ENCODE measurements around the gene MYO5B.

Gene MYO5B

DNA sequence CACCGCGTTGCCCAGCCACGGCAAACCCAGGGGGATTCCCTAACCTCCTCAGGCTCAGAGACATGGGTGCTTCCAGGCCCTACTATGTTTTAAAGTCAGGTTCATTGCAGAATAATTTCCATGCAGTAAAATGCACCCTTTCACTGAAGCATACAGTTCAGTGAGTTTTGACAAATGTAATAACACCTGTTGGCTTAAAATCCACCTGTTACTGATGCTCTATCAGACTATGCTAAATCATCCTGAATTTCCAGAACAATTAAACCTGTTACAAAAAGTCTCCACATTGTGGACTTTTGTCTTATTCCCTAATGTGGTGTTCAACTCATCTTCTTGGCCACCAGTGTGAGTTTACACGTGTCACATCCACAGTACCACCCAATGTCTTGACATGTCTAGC, 234.6 kb downstream of the MYO5B start:
- H4K20me1 ChIP-seq (ENCODE audit: insufficient read depth, low read length), result 0 out of 2 replicates have a peak, but pooled peaks cover 9% of the 10 kb centered on the region
- TF ChIP-seq, protein P1, sequence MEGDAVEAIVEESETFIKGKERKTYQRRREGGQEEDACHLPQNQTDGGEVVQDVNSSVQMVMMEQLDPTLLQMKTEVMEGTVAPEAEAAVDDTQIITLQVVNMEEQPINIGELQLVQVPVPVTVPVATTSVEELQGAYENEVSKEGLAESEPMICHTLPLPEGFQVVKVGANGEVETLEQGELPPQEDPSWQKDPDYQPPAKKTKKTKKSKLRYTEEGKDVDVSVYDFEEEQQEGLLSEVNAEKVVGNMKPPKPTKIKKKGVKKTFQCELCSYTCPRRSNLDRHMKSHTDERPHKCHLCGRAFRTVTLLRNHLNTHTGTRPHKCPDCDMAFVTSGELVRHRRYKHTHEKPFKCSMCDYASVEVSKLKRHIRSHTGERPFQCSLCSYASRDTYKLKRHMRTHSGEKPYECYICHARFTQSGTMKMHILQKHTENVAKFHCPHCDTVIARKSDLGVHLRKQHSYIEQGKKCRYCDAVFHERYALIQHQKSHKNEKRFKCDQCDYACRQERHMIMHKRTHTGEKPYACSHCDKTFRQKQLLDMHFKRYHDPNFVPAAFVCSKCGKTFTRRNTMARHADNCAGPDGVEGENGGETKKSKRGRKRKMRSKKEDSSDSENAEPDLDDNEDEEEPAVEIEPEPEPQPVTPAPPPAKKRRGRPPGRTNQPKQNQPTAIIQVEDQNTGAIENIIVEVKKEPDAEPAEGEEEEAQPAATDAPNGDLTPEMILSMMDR (IDR thresholded peaks at IDR 0.05; ENCODE audit: low read length), result no peak
- no peak for TF ChIP-seq EZH2 (optimal IDR thresholded peaks at IDR 0.05; ENCODE audit: low read depth, low read length)
- no peak for TF ChIP-seq EZH2phosphoT487 (IDR thresholded peaks at IDR 0.05; ENCODE audit: low read length)
- H3F3A ChIP-seq (ENCODE audit: insufficient read depth, low read length), result peaks cover 7% of the 10 kb centered on the region; the same call in 1 of the 2 replicates
- H3K36me3 ChIP-seq (replicated peaks; ENCODE audit: insufficient read depth, low read length), result no peaks in the 10 kb centered on the region
- no peak overlapping the region for H3K4me3 ChIP-seq (ENCODE audit: low read length)
- H3K9ac ChIP-seq (ENCODE audit: low read length), result no peak overlapping the region
- H3K9me2 ChIP-seq (replicated peaks; ENCODE audit: insufficient read depth, low read length), result no peaks in the 10 kb centered on the region
- DNase-seq, result no peak
- no peaks in the 10 kb centered on the region for H3K27me3 ChIP-seq (replicated peaks; ENCODE audit: insufficient read depth, low read length)
- no peaks in the 10 kb centered on the region for H3K9me3 ChIP-seq (replicated peaks; ENCODE audit: insufficient read depth, low read length)
- H3K4me2 ChIP-seq (ENCODE audit: low read depth, low read length), result no peak overlapping the region
- no peaks in the 10 kb centered on the region for H3K79me2 ChIP-seq (ENCODE audit: low read length)
- H3K4me1 ChIP-seq (ENCODE audit: low read length), result peaks cover 15% of the 10 kb centered on the region
- no peak overlapping the region for H2AFZ ChIP-seq (ENCODE audit: low read length)
- no peak overlapping the region for H3K27ac ChIP-seq (ENCODE audit: low read length)

DNA sequence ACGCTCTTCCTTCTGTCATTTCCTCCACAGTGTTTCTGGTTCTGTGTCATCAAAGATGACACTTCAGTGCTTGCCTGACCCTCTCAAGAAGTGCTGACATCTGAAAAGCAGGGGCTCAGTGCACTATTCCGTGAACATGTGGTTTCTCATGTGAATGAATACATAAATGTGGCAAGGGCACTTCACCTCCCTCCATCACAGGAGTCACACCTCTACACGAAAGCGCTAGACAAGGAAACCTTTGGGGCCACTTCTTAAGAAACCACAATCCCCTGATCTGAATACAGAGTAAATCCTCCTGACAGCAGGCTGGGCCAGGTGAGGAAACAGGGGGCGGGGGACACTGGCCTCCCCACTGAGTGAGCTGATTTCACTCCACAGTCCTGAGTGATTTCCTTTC, 235.8 kb downstream of the MYO5B start:
- Histone ChIP-seq H3K4me1 (ENCODE audit: low read length) (peaks cover 15% of the 10 kb centered on the region), H3K9ac (ENCODE audit: low read length) (no peak overlapping the region), H3K27me3 (replicated peaks; ENCODE audit: insufficient read depth, low read length) (no peaks in the 10 kb centered on the region), H3F3A (ENCODE audit: insufficient read depth, low read length) (peaks cover 7% of the 10 kb centered on the region; the same call in 1 of the 2 replicates), H3K9me3 (replicated peaks; ENCODE audit: insufficient read depth, low read length) (no peaks in the 10 kb centered on the region), H3K79me2 (ENCODE audit: low read length) (no peaks in the 10 kb centered on the region), H4K20me1 (ENCODE audit: insufficient read depth, low read length) (0 out of 2 replicates have a peak, but pooled peaks cover 9% of the 10 kb centered on the region), H3K27ac (ENCODE audit: low read length) (no peak overlapping the region), H3K9me2 (replicated peaks; ENCODE audit: insufficient read depth, low read length) (no peaks in the 10 kb centered on the region), H2AFZ (ENCODE audit: low read length) (no peak overlapping the region), H3K4me2 (ENCODE audit: low read depth, low read length) (no peak overlapping the region), H3K4me3 (ENCODE audit: low read length) (no peak overlapping the region), H3K36me3 (replicated peaks; ENCODE audit: insufficient read depth, low read length) (no peaks in the 10 kb centered on the region)
- TF ChIP-seq, protein P1 (IDR thresholded peaks at IDR 0.05; ENCODE audit: low read length), result no peak
- TF ChIP-seq EZH2phosphoT487 (IDR thresholded peaks at IDR 0.05; ENCODE audit: low read length) (no peak), EZH2 (optimal IDR thresholded peaks at IDR 0.05; ENCODE audit: low read depth, low read length) (no peak)
- DNase-seq, result no peak

DNA sequence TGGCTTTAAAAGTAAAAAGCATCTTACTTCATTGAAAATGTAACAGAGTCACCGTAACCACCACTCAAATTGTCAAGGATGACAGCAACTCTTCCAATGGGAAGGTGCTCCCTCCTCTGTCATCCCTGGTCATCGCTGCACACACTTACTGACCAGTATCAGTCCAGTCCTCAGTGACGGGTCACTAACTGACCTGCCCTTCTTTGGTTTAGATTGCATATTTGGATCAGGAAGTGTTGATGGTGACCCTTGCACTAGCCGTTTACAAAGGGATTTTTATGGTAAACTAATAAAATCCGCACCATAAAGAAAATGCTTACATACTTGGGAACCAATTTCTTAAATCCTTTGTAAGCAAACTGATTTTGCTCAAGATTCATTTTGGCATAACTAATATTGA, 239.7 kb downstream of the MYO5B start:
- H3F3A ChIP-seq (ENCODE audit: insufficient read depth, low read length), result no peaks in the 10 kb centered on the region
- H3K36me3 ChIP-seq (replicated peaks; ENCODE audit: insufficient read depth, low read length), result no peaks in the 10 kb centered on the region
- no peak overlapping the region for H3K4me3 ChIP-seq (ENCODE audit: low read length)
- H3K4me2 ChIP-seq (ENCODE audit: low read depth, low read length), result no peak overlapping the region
- DNase-seq, result no peak
- H3K27me3 ChIP-seq (replicated peaks; ENCODE audit: insufficient read depth, low read length), result no peaks in the 10 kb centered on the region
- H3K27ac ChIP-seq (ENCODE audit: low read length), result no peak overlapping the region
- H3K4me1 ChIP-seq (ENCODE audit: low read length), result no peaks in the 10 kb centered on the region
- H2AFZ ChIP-seq (ENCODE audit: low read length), result no peak overlapping the region
- H3K9me2 ChIP-seq (replicated peaks; ENCODE audit: insufficient read depth, low read length), result no peaks in the 10 kb centered on the region
- no peaks in the 10 kb centered on the region for H3K79me2 ChIP-seq (ENCODE audit: low read length)
- H4K20me1 ChIP-seq (ENCODE audit: insufficient read depth, low read length), result no peaks in the 10 kb centered on the region
- no peak overlapping the region for H3K9ac ChIP-seq (ENCODE audit: low read length)
- no peaks in the 10 kb centered on the region for H3K9me3 ChIP-seq (replicated peaks; ENCODE audit: insufficient read depth, low read length)
- no peak for TF ChIP-seq EZH2 (optimal IDR thresholded peaks at IDR 0.05; ENCODE audit: low read depth, low read length)
- TF ChIP-seq, protein P1 (IDR thresholded peaks at IDR 0.05; ENCODE audit: low read length), result no peak
- TF ChIP-seq EZH2phosphoT487 (IDR thresholded peaks at IDR 0.05; ENCODE audit: low read length), result no peak
